Endothelial cell of umbilical vein (primary cell): ENCODE measurements around the gene CXorf66. TPM values are rescaled to one million over a fixed set of nuclear protein-coding genes. Genes with fewer than 3 reads are reported as not detected.

Experiments
- BruUV-seq: library from RNA; stranded (reverse); fragments of 400-500 nt; replicated peaks from 2 replicates; lab custom pipeline; 2021; lab: Mats Ljungman, UMichigan
- CTCF ChIA-PET: fragments of 300-600, 350-600 bp; sonication (Branson Sonifier 250); formaldehyde crosslinking; loops from one replicate; lab custom pipeline; 2021; ENCODE audit warnings: antibody characterized with exemption, inconsistent platforms; lab: Charles Lee
- POLR2A ChIA-PET: fragments of 300-600, 350-600 bp; sonication (Branson Sonifier 250); formaldehyde crosslinking; loops from one replicate; lab custom pipeline; 2021; ENCODE audit warnings: antibody characterized with exemption, inconsistent platforms; lab: Charles Lee
- DNase-seq: peaks from one replicate; pipeline ENCODE4 v3.0.0-alpha.2; 2011; ENCODE audit warnings: low read depth, low spot score
- FAIRE-seq: peaks from 2 replicates; lab custom pipeline; 2011; peaks lifted over from hg19 to GRCh38; lab: Jason Lieb, UNC
- H2AFZ ChIP-seq: 2 replicates; pipeline ENCODE4 v1.6.0; 2012; ENCODE audit warnings: low read depth, low read length, control low read depth, inconsistent platforms
- H3K27ac ChIP-seq: 2 replicates; pipeline ENCODE4 v1.5.1; 2011; ENCODE audit warnings: low read depth, mild to moderate bottlenecking, control low read depth, low read length, moderate library complexity; ENCODE audit not compliant: insufficient read depth
- H3K27me3 ChIP-seq, 2 experiments: 2 replicates each; pipeline versions ENCODE4 v1.6.0 to v1.6.1; 2011; ENCODE audit warnings: low read length in 2 of 2, mixed read lengths in 1 of 2; ENCODE audit not compliant: control insufficient read depth in 2 of 2, insufficient read depth in 2 of 2
- H3K36me3 ChIP-seq, 2 experiments: 2 replicates in 1 of 2; 3 replicates in 1 of 2; pipeline ENCODE4 v1.5.1; 2011; ENCODE audit warnings: low read length in 2 of 2, mild to moderate bottlenecking in 1 of 2, moderate library complexity in 1 of 2; ENCODE audit not compliant: control insufficient read depth in 2 of 2, insufficient read depth in 2 of 2; ENCODE audit errors: extremely low read depth in 1 of 2
- H3K4me1 ChIP-seq: 3 replicates; pipeline ENCODE4 v1.5.1; 2011; ENCODE audit warnings: mild to moderate bottlenecking, low read length; ENCODE audit not compliant: control insufficient read depth, insufficient read depth; ENCODE audit errors: extremely low read depth
- H3K4me2 ChIP-seq: 2 replicates; pipeline ENCODE4 v1.6.1; 2011; ENCODE audit warnings: low read length, control low read depth, mixed read lengths; ENCODE audit not compliant: insufficient read depth
- H3K4me3 ChIP-seq, 3 experiments: fragments of 200-600 bp in 1 of 3; sonication (generic), shearing (Covaris generic) in 1 of 3; replicated peaks in 1 of 3; 2 replicates each; pipeline ENCODE4 v1.5.1; 2011 to 2016; ENCODE audit warnings: control low read depth in 3 of 3, low read length in 3 of 3, mild to moderate bottlenecking in 2 of 3, inconsistent platforms in 1 of 3, low read depth in 1 of 3, moderate library complexity in 1 of 3; ENCODE audit not compliant: insufficient read depth in 1 of 3
- H3K79me2 ChIP-seq: 2 replicates; pipeline ENCODE4 v1.6.0; 2012; ENCODE audit warnings: low read length, inconsistent platforms; ENCODE audit not compliant: control insufficient read depth, insufficient read depth
- H3K9ac ChIP-seq: replicated peaks from 2 replicates; pipeline ENCODE3; 2011; ENCODE audit warnings: low read length, control low read depth; ENCODE audit not compliant: insufficient read depth; ENCODE audit errors: extremely low read depth
- H3K9me1 ChIP-seq: replicated peaks from 3 replicates; pipeline ENCODE4 v1.6.0; 2011; ENCODE audit warnings: mild to moderate bottlenecking, low read length; ENCODE audit not compliant: control insufficient read depth, insufficient read depth; ENCODE audit errors: extremely low read depth
- H3K9me3 ChIP-seq: replicated peaks from 2 replicates; pipeline ENCODE4 v1.5.1; 2012; ENCODE audit warnings: low read length, inconsistent platforms; ENCODE audit not compliant: control insufficient read depth, insufficient read depth
- H4K20me1 ChIP-seq: replicated peaks from 2 replicates; pipeline ENCODE3; 2011; ENCODE audit warnings: mild to moderate bottlenecking, low read length; ENCODE audit not compliant: control insufficient read depth, insufficient read depth; ENCODE audit errors: extremely low read depth
- EZH2 ChIP-seq: IDR thresholded peaks from 2 replicates; pipeline ENCODE4 v1.6.1; 2012; ENCODE audit warnings: borderline replicate concordance, low read depth, mild to moderate bottlenecking, moderate library complexity, low read length, inconsistent platforms; ENCODE audit not compliant: severe bottlenecking
- FOS ChIP-seq: IDR thresholded peaks from 2 replicates; pipeline ENCODE4 v1.6.1; 2011; ENCODE audit warnings: mild to moderate bottlenecking, low read length, moderate library complexity, borderline replicate concordance; ENCODE audit not compliant: insufficient read depth
- GATA2 ChIP-seq: IDR thresholded peaks from 2 replicates; pipeline ENCODE4 v1.7.0; 2011; ENCODE audit warnings: low read depth, mild to moderate bottlenecking, moderate library complexity, mixed read lengths, low read length; ENCODE audit not compliant: insufficient read length, insufficient read depth
- JUN ChIP-seq: IDR thresholded peaks from 2 replicates; pipeline ENCODE4 v1.6.1; 2011; ENCODE audit warnings: borderline replicate concordance, low read depth; ENCODE audit not compliant: insufficient read length, insufficient read depth
- MYC ChIP-seq: IDR thresholded peaks from one replicate; pipeline ENCODE4 v1.6.1; 2011; ENCODE audit warnings: mild to moderate bottlenecking, low read depth, low read length
- POLR2A ChIP-seq: IDR thresholded peaks from 2 replicates; pipeline ENCODE4 v1.6.1; 2012; ENCODE audit warnings: low read depth, mild to moderate bottlenecking, control low read depth, low read length
- POLR2AphosphoS5 ChIP-seq: IDR thresholded peaks from 2 replicates; pipeline ENCODE4 v1.6.1; 2012; ENCODE audit warnings: low read depth, mild to moderate bottlenecking, control low read depth, low read length, moderate library complexity; ENCODE audit not compliant: insufficient read depth
- dilution Hi-C: fragments of 300-500 bp; cut with MboI; formaldehyde crosslinking; loops from one replicate; pipeline ENCODE4 v1.15.0; 2019; ENCODE audit warnings: low sequenced_read_pairs; ENCODE audit not compliant: extremely low pct_ligation_motif_present
- intact Hi-C: fragments of 100-400 bp; cut with micrococcal nuclease; formaldehyde crosslinking; loops from one replicate; pipeline ENCODE4 v1.10.0; 2022
- polyA plus RNA-seq, 4 experiments: library from polyadenylated mRNA; depleted of rRNA in 3 of 4; stranded (reverse) in 3 of 4; unstranded in 1 of 4; fragments of >200 nt; gene quantifications; 2 replicates each; pipeline versions ENCODE4 v1.2.1 to v1.2.3, GENCODE V29; 2011 to 2012; ENCODE audit warnings: missing spikeins in 1 of 4
- total RNA-seq: library from RNA; stranded (reverse); gene quantifications from 2 replicates; pipeline ENCODE4 v1.2.3, GENCODE V29; 2021
- TF ChIP-seq, protein P1 (sequence below), 2 donors: IDR thresholded peaks; 1 replicate in 1 of 2; 2 replicates in 1 of 2; pipeline ENCODE4 v1.5.1; 2011; ENCODE audit warnings: low read length in 2 of 2, mild to moderate bottlenecking in 2 of 2, moderate library complexity in 2 of 2, control low read depth in 1 of 2, inconsistent platforms in 1 of 2, low read depth in 1 of 2; ENCODE audit not compliant: insufficient read depth in 1 of 2; ENCODE audit errors: extremely low read depth in 1 of 2
- TF ChIP-seq, protein P2 (sequence below): IDR thresholded peaks from 2 replicates; pipeline ENCODE4 v1.6.1; 2011; ENCODE audit not compliant: insufficient read depth, insufficient read length

CXorf66 gene
- total and polyA plus RNA-seq, 2 donors (not counting 3 experiments of a cell fraction or from before 2014, with no cell fraction given) = not detected

DNA sequence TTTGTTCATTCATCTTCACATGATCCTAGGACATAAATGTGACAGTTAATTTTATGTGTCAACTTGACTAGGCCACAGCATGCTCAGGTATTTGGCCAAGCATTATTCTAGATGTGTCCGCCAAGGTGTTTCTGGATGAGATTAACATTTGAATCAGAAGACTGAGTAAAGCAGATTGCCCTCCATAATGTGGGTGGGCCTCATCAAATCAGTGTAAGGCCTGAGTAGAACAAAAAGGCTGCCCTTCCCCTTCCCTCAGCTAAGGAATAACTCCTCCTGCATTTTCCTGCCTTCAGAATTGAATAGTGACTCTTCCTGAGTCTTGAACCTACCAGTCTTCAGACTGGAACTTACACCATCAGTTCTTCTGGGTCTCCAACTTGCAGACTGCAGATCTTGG, 50.9 kb downstream of the CXorf66 start:
- POLR2A ChIA-PET = no interaction called here
- Histone ChIP-seq H2AFZ (no peak overlapping the region), H3K9me1 (no peaks in the 10 kb centered on the region), H3K36me3 (no peaks in the 10 kb centered on the region), H3K27ac (no peak overlapping the region), H3K4me1 (peaks cover 5% of the 10 kb centered on the region), H3K79me2 (peaks cover 27% of the 10 kb centered on the region), H3K27me3 (no peaks in the 10 kb centered on the region), H3K4me2 (no peak overlapping the region), H3K9me3 (no peaks in the 10 kb centered on the region), H4K20me1 (no peaks in the 10 kb centered on the region), H3K4me3 (no peak overlapping the region), H3K9ac (no peak overlapping the region)
- no peak for DNase-seq
- no peak for FAIRE-seq
- CTCF ChIA-PET = interaction anchor here (1.6 kb wide), 1 partner anchor 11 kb away, joined by 5 read pairs; no protein-coding TSS in a partner anchor
- dilution Hi-C loops (no loop called here), intact Hi-C loops (no loop called here)
- TF ChIP-seq, protein P1, sequence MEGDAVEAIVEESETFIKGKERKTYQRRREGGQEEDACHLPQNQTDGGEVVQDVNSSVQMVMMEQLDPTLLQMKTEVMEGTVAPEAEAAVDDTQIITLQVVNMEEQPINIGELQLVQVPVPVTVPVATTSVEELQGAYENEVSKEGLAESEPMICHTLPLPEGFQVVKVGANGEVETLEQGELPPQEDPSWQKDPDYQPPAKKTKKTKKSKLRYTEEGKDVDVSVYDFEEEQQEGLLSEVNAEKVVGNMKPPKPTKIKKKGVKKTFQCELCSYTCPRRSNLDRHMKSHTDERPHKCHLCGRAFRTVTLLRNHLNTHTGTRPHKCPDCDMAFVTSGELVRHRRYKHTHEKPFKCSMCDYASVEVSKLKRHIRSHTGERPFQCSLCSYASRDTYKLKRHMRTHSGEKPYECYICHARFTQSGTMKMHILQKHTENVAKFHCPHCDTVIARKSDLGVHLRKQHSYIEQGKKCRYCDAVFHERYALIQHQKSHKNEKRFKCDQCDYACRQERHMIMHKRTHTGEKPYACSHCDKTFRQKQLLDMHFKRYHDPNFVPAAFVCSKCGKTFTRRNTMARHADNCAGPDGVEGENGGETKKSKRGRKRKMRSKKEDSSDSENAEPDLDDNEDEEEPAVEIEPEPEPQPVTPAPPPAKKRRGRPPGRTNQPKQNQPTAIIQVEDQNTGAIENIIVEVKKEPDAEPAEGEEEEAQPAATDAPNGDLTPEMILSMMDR (IDR thresholded peaks at IDR 0.05; ENCODE audit: extremely low read depth in 1 of 2, insufficient read depth in 1 of 2, low read depth in 1 of 2, low read length in 2 of 2) = no peak
- TF ChIP-seq JUN (no peak), POLR2AphosphoS5 (no peak), GATA2 (no peak), FOS (no peak), POLR2A (no peak)
- no TSS peak for BruUV-seq

DNA sequence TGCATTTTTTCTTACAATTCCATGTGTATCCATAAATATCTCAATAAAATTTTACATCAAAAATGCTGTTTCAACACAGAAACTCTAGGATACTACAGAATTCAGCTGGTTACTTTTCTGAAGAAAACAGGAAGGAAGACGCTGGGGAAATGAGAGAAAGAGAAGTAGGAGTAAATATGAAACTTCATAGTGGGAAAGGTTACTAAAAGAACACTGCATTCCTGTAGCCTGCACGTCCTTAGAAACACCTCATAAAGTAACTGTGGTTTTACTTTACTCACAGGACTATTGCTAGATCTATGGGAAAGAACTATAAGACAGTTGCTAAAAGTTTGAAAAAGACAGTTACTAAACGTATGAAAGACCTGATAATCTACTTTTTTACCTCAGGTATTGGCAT, 55.6 kb downstream of the CXorf66 start:
- DNase-seq = no peak
- Histone ChIP-seq H3K4me1 (peaks cover 12% of the 10 kb centered on the region), H3K4me2 (no peak overlapping the region), H3K9me3 (no peaks in the 10 kb centered on the region), H3K27ac (no peak overlapping the region), H3K4me3 (no peak overlapping the region), H3K9ac (no peak overlapping the region), H2AFZ (no peak overlapping the region), H4K20me1 (no peaks in the 10 kb centered on the region), H3K36me3 (no peaks in the 10 kb centered on the region), H3K79me2 (peaks cover 28% of the 10 kb centered on the region), H3K9me1 (no peaks in the 10 kb centered on the region), H3K27me3 (no peaks in the 10 kb centered on the region)
- CTCF ChIA-PET = no interaction called here
- no peak for FAIRE-seq
- POLR2A ChIA-PET = no interaction called here
- dilution Hi-C loops = no loop called here
- BruUV-seq = no TSS peak
- intact Hi-C loops = no loop called here
- TF ChIP-seq, protein P1 (IDR thresholded peaks at IDR 0.05; ENCODE audit: extremely low read depth in 1 of 2, insufficient read depth in 1 of 2, low read depth in 1 of 2, low read length in 2 of 2) = no peak
- TF ChIP-seq, protein P2, sequence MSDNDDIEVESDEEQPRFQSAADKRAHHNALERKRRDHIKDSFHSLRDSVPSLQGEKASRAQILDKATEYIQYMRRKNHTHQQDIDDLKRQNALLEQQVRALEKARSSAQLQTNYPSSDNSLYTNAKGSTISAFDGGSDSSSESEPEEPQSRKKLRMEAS = no peak
- no peak for TF ChIP-seq FOS
- TF ChIP-seq POLR2AphosphoS5 = no peak
- TF ChIP-seq GATA2 = no peak
- TF ChIP-seq EZH2 = no peak
- no peak for TF ChIP-seq JUN
- no peak for TF ChIP-seq POLR2A
- no peak for TF ChIP-seq MYC
